Gastrocnemius medialis (tissue), 4 donors: ENCODE measurements around the gene SPECC1L. TPM values are rescaled to one million over a fixed set of nuclear protein-coding genes. Genes with fewer than 3 reads are reported as not detected.

Source experiments
- ATAC-seq, 2 donors: fragments of 150-250 bp; one replicate each; pipeline ENCODE4 v1.9.1; 2016
- DNase-seq, 2 donors: peaks; one replicate each; pipeline ENCODE4 v3.0.0-alpha.2; 2019
- H3K27ac ChIP-seq, 4 donors: fragments of 200-600 bp; sonication (generic); 1 replicate in 1 of 4; 2 replicates in 3 of 4; pipeline ENCODE4 v1.5.1; 2016 to 2018; ENCODE audit warnings: mild to moderate bottlenecking in 2 of 4, moderate library complexity in 1 of 4
- H3K27me3 ChIP-seq, 3 donors: fragments of 200-600 bp; sonication (generic) in 2 of 3; 1 replicate in 1 of 3; 2 replicates in 2 of 3; pipeline versions ENCODE4 v1.5.1 to v1.6.0; 2016 to 2019; ENCODE audit warnings: mild to moderate bottlenecking in 1 of 3, moderate library complexity in 1 of 3
- H3K36me3 ChIP-seq, 2 donors: fragments of 200-600 bp; sonication (generic) in 1 of 2; one replicate each; pipeline ENCODE4 v1.5.1; 2017 to 2018
- H3K4me1 ChIP-seq, 2 donors: fragments of 200-600 bp; sonication (generic) in 1 of 2; one replicate each; pipeline ENCODE4 v1.5.1; 2016 to 2017; ENCODE audit warnings: mild to moderate bottlenecking in 2 of 2
- H3K4me3 ChIP-seq, 4 donors: fragments of 200-600 bp; sonication (generic) in 3 of 4; 1 replicate in 1 of 4; 2 replicates in 3 of 4; pipeline ENCODE4 v1.5.1; 2016 to 2019; ENCODE audit warnings: mild to moderate bottlenecking in 2 of 4
- H3K9me3 ChIP-seq, 3 donors: fragments of 200-600 bp; sonication (generic) in 2 of 3; 1 replicate in 1 of 3; 2 replicates in 2 of 3; pipeline ENCODE4 v1.5.1; 2016 to 2019
- CTCF ChIP-seq, 5 experiments: fragments of 450-650 bp in 3 of 5; fragments of 200-600 bp in 2 of 5; sonication (generic) in 2 of 5; IDR thresholded peaks in 4 of 5; conservative IDR thresholded peaks in 1 of 5; 1 replicate in 4 of 5; 2 replicates in 1 of 5; pipeline ENCODE4 v1.5.1; 2016 to 2019; ENCODE audit warnings: antibody characterized with exemption in 5 of 5, mild to moderate bottlenecking in 3 of 5, moderate library complexity in 3 of 5
- POLR2A ChIP-seq, 2 donors: fragments of 450-650 bp; IDR thresholded peaks; one replicate each; pipeline ENCODE4 v1.6.1; 2017; ENCODE audit warnings: antibody characterized with exemption in 2 of 2, mild to moderate bottlenecking in 2 of 2, moderate library complexity in 2 of 2
- in situ Hi-C, 4 donors: fragments of 200-750 bp; cut with MboI; loops; one replicate each; pipeline versions ENCODE4 v1.15.0 to v1.8.0; 2017; ENCODE audit warnings: low sequenced_read_pairs in 4 of 4
- intact Hi-C: fragments of 100-400 bp; cut with DNase I; formaldehyde crosslinking; loops from one replicate; pipeline ENCODE4 v1.15.1; 2023; ENCODE audit warnings: low total_unique reads
- total RNA-seq, 4 donors: library from RNA; depleted of rRNA; stranded (reverse); fragments of >200 nt; gene quantifications; one replicate each; pipeline versions ENCODE4 v1.1.0 to v1.2.3, GENCODE V29; 2016

SPECC1L gene
- total RNA-seq, 4 donors from 2014 or later: 16.2 to 19.9 (median 18.7) TPM

- no peak for TF ChIP-seq POLR2A (IDR thresholded peaks at IDR 0.05)
- no peak for TF ChIP-seq CTCF (IDR thresholded peaks at IDR 0.05 in 4 of 5, conservative IDR thresholded peaks at IDR 0.05 in 1 of 5)
- in situ Hi-C loops: no loop called here
- H3K36me3 ChIP-seq: no peaks in the 10 kb centered on the region
- no peak overlapping the region for H3K4me3 ChIP-seq
- H3K9me3 ChIP-seq: no peaks in the 10 kb centered on the region
- H3K4me1 ChIP-seq: peaks cover 41 to 55% of the 10 kb centered on the region in 2 donors
- H3K27me3 ChIP-seq: no peaks in the 10 kb centered on the region
- intact Hi-C loops: loop anchor here (1.0 kb wide), 1 partner anchor 32 kb away; the partner anchor contains the start of gene SPECC1L
- peak overlapping the region; percentile 63 to 88 (median 78) for H3K27ac ChIP-seq
- DNase-seq (no peak), ATAC-seq (no peak)
These were observed 32.0 kb downstream of the SPECC1L start for GRCh38 chr22:24302591-24302990.

GRCh38 chr22:24303007-24303406 is 32.4 kb downstream of the SPECC1L start:
- peaks cover 41 to 56% of the 10 kb centered on the region in 2 donors for H3K4me1 ChIP-seq

GRCh38 chr22:24304062-24304675 is 33.5 kb downstream of the SPECC1L start:
- ATAC-seq (peak in 1 of 2 donors; percentile 8), DNase-seq (no peak)
- Histone ChIP-seq H3K27me3 (no peaks in the 10 kb centered on the region), H3K27ac (peak overlapping the region; percentile 9 to 88 (median 78)), H3K4me3 (no peak overlapping the region), H3K36me3 (no peaks in the 10 kb centered on the region), H3K9me3 (no peaks in the 10 kb centered on the region), H3K4me1 (peaks cover 37 to 58% of the 10 kb centered on the region in 2 donors)
- TF ChIP-seq POLR2A (IDR thresholded peaks at IDR 0.05): no peak
- no peak for TF ChIP-seq CTCF (IDR thresholded peaks at IDR 0.05 in 4 of 5, conservative IDR thresholded peaks at IDR 0.05 in 1 of 5)
- intact Hi-C loops (no loop called here), in situ Hi-C loops (no loop called here)

More at GRCh38 chr22:24303007-24303406, 32.4 kb downstream of the SPECC1L start:
- H3K4me3 ChIP-seq: no peak overlapping the region
- H3K27me3 ChIP-seq: no peaks in the 10 kb centered on the region
- peak; percentile 5 to 18 for ATAC-seq
- in situ Hi-C loops: no loop called here
- H3K36me3 ChIP-seq: no peaks in the 10 kb centered on the region
- intact Hi-C loops: no loop called here
- DNase-seq: no peak
- H3K27ac ChIP-seq: peak overlapping the region; percentile 63 to 88 (median 78)
- no peaks in the 10 kb centered on the region for H3K9me3 ChIP-seq
- TF ChIP-seq POLR2A (IDR thresholded peaks at IDR 0.05) (no peak), CTCF (IDR thresholded peaks at IDR 0.05 in 4 of 5, conservative IDR thresholded peaks at IDR 0.05 in 1 of 5) (peak in 1 of 5 experiments; percentile 17)

GRCh38 chr22:24305260-24305692 is 34.6 kb downstream of the SPECC1L start:
- Histone ChIP-seq H3K27me3 (no peaks in the 10 kb centered on the region), H3K9me3 (no peaks in the 10 kb centered on the region), H3K4me3 (no peak overlapping the region), H3K27ac (peak overlapping the region in 3 of 4 donors; percentile 73 to 88 (median 84)), H3K4me1 (peaks cover 37 to 58% of the 10 kb centered on the region in 2 donors), H3K36me3 (no peaks in the 10 kb centered on the region)
- no peak for TF ChIP-seq POLR2A (IDR thresholded peaks at IDR 0.05)
- in situ Hi-C loops: no loop called here
- DNase-seq: no peak
- intact Hi-C loops: no loop called here
- ATAC-seq: no peak

- Histone ChIP-seq H3K27me3 (no peaks in the 10 kb centered on the region), H3K4me3 (no peak overlapping the region), H3K4me1 (peaks cover 4 to 18% of the 10 kb centered on the region in 2 donors), H3K36me3 (peaks cover 0 to 28% of the 10 kb centered on the region in 2 donors), H3K9me3 (no peaks in the 10 kb centered on the region), H3K27ac (no peak overlapping the region)
- DNase-seq (no peak), ATAC-seq (no peak)
- in situ Hi-C loops: no loop called here
- TF ChIP-seq CTCF (IDR thresholded peaks at IDR 0.05 in 4 of 5, conservative IDR thresholded peaks at IDR 0.05 in 1 of 5): no peak
- no peak for TF ChIP-seq POLR2A (IDR thresholded peaks at IDR 0.05)
- intact Hi-C loops: no loop called here
These were observed 40.3 kb downstream of the SPECC1L start for GRCh38 chr22:24310969-24311368.
